MV-4-11 (cell line): Measurements from ENCODE around the gene FYCO1.

Experiments used
- DNase-seq: peaks from one replicate; lab custom pipeline; 2025; lab: John Stamatoyannopoulos, UW

The FYCO1 gene

GRCh38 chr3:45885979-45886705, 109.5 kb downstream of the FYCO1 start, which contains the start of gene CCR9:
TSS of gene CCR9 (plus strand) at chr3:45886543. CDS start at chr3:45894934, 8,391 bp downstream.
- DNase-seq = no peak

- no peak for DNase-seq
Observed at GRCh38 chr3:45884368-45885201, 111.0 kb downstream of the FYCO1 start.

- DNase-seq = no peak
Observed at GRCh38 chr3:45881078-45882022, 114.3 kb downstream of the FYCO1 start.

DNA sequence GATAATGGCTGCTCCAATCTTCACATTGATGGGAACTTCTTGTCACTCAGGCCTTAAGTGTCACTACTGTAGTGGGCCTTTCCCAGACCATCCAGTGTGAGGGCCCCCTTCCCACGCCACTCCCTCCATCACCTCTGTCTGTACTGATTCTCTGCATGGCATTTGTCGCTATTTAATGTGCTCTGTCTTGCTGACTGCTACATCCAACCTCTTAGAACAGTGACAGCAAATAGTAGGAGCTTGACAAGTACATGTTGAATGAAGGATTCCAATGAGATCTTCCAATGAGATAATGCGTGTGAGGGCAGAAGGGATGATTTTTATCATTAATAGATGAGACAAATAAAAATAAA, 114.9 kb downstream of the FYCO1 start:
- no peak for DNase-seq

- no peak for DNase-seq
Observed at GRCh38 chr3:45878124-45878523, 117.5 kb downstream of the FYCO1 start.

- DNase-seq = no peak
Observed at GRCh38 chr3:45874677-45875346, 120.8 kb downstream of the FYCO1 start.

GRCh38 chr3:45873638-45874037, 122.0 kb downstream of the FYCO1 start:
- no peak for DNase-seq

DNA sequence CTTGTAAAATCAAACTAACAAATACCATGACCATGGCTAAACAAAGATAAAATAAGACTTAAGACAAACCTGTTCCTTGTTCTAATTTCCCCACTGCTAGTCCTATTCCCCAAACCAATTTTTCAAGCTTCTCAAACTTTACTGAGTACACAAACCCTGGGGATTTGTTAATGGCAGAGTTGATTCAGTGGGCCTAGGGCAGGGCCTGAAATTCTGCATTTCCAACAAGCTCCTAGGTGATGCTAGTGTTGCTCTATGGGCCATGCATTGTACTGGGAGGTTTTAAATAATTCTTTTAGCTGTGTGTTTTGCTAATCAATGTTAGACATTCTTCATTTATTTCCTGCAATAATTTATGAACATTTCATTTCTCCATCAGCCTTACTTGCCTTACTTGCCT, 122.6 kb downstream of the FYCO1 start:
- no peak for DNase-seq

GRCh38 chr3:45872569-45872968, 123.1 kb downstream of the FYCO1 start:
- no peak for DNase-seq

GRCh38 chr3:45871780-45872179, 123.8 kb downstream of the FYCO1 start:
- DNase-seq = no peak

DNA sequence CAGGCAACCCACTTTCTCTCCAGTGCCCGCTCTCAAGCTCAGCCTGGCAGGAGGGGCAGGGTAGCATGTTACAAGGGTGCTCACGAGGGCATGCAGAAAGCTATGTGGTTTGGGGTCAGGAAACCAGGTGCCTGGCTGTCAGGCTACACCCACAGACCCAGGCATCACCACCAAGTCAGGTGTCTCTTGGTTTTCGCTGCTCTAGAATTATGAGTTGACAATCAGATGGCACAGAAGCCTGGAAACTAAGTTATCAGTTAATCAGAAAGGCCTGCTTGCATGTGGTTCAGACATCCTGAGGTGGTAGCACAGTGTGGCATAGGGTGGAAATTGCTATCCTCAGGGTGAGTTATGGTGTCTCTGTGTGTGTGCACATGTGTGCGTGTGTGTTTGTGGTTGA, 125.5 kb downstream of the FYCO1 start:
- no peak for DNase-seq

DNA sequence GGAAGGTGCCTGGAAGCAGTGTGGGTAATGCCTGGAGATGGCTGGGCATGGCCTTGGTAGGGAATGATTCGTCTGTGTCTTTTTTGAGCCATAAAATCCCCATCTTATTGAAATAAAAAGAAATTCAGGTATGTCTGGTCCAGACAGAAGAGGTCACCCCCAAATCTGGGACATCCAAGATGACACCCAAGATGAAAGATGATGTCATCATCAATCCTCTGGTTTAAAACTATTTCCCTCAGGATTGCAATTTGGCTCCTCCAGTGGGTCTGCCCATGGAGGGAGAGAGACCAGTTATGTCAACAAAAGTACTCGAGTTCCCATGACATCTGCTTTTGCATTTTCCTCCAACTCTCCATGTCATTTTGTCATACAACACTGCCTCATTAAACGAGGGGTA, 126.0 kb downstream of the FYCO1 start:
- DNase-seq = no peak

DNA sequence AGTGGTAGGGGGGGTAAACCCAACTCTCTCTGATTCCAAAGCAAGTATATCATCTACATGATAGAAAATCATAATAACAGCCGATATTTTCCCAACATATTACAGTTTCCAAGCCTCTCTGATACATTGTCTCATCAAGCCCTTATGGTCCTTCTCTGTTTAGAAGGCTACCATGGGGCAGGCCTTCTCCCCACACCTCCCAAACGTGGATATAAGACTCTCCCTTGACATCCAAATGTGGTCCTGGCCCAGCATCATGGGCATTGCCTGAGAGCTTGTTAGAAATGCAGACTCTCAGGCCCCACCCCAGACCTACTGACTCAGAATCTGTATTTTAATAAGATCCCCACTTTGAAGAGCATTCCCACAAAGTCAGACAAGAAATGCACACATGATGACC, 127.0 kb downstream of the FYCO1 start:
- no peak for DNase-seq

GRCh38 chr3:45868213-45868612, 127.4 kb downstream of the FYCO1 start:
- DNase-seq = peak; percentile 25
